ENCODE results near the gene CPA4.
"Not testable (repeated sequence)": the region's sequence is repeated elsewhere in the genome, so short reads cannot be mapped to it uniquely, and the experiment has no call there.

The CPA4 gene

DNA sequence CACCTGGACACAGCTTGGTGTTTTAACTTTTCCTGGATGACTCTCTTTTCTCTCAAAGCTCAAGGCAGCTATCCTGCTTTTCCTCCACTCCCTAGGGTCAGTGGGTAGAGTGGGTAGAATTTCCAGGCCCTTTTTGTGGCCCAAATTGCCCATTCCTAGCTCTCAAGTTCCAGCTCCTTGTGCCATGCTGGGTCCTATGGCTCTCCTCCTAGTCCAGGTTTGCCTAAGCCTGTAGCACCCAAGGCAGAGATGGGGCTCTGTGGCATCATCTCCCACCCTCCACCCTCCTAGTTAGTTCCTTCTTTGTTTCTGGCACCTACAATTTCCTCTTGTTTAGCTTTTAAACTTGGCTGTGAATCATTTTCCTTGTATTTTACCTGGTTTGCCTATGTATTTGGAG lies 9.7 kb downstream of the CPA4 start:
- no peak for DNase-seq

DNA sequence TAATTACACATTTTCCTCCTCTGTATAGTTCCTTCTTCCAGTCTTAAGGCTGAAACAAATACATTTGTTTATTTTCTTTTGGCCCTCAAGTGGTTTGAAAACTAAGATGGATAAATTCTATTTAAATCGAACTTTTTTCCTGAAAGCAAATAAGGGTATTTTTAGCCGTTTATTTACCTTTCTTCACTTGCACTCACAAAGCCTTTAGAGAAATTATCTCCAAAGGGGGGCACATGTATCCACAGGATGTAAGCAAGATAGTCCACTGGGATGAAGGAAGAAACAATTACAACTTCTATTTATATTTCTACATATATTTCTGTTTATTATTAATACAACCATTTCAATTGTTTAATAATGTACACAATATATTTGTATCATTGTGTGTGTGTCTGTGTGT lies 10.2 kb downstream of the CPA4 start:
- no peak for DNase-seq

DNA sequence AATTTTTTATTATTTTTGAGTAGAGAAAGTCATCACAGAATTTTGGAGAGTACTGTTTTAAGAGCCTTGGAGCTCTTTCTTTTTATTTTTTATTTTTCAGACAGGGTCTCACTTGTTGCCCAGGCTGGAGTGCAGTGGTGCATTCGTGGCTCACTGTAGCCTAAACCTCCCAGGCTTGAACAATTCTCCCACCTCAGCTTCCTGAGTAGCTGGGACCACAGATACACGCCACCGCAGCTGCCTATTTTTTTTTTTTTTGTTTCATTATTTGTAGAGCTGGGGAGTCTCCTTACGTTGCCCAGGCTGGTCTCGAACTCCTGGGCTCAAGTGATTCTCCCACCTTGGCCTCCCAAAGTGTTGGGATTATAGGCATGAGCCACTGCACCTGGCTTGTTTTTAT lies 10.6 kb downstream of the CPA4 start:
- DNase-seq: no peak

DNA sequence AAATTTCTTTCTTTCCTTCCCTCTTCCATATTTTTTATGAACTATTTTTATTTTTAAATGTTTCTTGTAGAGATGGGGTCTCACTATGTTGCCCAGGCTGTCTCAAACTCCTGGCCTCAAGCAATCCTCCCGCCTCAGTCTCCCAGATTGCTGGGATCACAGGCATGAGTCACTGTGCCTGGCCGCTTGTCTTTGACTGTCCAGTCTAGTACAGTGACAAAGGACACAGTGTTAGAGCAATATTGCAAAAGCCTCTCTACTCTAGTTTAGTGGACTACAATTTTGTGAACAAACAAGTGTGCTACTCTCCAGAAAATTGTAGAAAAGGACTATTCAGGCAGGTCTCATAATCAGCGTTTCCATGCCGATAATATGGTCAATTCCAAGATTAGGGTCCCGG lies 11.0 kb downstream of the CPA4 start:
- no peak for DNase-seq

DNA sequence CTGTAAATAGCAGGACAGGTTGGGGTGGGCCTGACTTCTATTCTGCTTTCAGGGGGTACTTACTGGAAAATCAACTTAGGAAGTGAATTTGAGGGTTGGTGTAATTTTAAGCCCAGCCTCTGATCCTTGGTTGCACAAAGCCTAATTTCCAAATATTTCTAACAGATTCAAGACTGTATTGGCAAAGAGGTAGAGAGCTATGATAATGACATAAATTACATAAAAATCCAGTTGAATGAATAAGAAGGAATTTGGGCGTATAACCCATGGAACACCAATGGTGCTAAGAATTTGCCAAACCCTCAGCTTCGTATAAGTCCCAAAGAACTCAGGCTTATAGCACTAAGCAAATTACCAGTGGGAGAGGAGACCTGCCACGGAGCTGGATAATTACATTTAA lies 11.9 kb downstream of the CPA4 start:
- DNase-seq: no peak

DNA sequence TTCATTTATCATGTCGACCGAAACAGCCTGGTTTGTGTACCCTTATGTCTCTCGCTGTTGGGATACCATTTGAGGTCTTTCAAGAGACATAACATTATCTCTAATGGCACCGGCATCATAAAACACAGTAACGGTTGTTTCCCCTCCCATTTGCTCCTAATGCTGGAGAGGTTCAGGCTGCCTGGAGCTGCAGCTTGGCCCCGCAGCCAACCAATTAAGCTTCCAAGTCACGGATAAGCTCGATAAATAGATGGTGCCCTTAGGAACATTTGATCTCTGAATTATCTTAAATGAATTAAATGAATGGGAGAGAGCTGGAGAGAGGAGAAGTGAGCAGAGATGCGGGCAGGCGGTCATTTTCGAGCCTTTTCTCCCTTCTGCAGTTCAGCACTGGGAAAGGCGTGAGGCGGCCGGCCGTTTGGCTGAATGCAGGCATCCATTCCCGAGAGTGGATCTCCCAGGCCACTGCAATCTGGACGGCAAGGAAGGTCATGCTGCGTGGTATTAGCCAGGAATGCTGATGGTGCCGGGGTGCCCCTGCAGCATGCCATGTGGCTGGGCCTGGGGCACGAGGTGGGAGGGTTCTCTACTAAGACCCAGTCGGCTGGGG lies 12.6 kb downstream of the CPA4 start:
- no peak for DNase-seq

DNA sequence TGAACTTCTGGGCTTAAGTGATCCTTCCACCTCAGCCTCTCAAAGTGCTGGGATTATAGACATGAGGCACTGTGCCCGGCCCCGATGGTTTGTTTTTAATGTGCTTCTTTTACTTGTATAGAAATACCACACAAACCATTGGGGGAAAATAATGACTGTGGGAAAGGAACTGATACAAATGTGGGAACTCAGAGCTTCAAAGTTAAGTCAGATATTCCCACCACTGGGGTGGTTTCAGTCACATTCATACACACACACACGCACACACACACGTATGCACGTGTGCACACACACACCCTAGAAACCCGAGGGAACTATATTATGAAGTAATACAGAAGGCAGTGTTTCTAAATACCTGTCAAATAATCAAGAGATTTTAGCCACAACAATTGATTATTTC lies 17.0 kb downstream of the CPA4 start:
- no peak for DNase-seq

DNA sequence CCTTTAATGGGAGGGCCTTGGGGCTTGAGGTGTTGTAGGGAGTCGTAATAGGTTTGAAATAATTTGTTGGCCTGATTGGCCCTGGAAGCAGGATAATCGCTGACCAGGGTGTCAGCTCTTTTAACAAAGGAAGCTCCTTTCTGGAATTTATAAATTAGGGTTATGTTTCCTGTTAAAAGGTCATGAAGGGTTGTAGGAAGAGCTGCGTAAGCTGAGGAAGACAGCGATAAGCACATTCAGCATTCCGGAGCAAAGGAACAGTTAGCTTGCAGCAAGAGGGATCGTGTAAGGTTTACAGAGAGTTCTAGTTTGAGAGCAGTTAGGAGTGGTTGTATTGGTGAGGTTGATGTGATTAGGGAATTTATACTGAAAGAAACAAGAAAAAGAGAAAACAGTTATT lies 21.3 kb downstream of the CPA4 start:
- DNase-seq: no peak

DNA sequence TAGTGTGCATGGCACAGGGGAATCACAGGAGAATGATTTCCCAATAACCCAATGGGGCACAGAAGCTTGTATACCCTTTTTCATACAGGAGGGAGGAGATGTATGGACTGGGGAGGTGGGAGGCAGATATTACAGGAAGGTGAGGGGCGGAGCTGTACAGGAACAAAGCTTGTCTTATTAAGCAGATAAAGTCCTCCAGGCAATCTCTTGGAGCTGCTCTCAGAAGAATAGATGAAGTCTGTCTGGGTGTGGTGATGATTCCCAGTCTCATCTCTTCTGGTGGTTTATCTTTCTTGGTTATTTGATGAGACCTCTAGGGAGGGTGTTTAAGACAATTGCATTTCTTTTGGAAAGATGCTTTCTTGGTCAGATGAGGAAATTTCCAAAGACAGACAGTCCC lies 26.6 kb downstream of the CPA4 start:
- no peak for DNase-seq

DNA sequence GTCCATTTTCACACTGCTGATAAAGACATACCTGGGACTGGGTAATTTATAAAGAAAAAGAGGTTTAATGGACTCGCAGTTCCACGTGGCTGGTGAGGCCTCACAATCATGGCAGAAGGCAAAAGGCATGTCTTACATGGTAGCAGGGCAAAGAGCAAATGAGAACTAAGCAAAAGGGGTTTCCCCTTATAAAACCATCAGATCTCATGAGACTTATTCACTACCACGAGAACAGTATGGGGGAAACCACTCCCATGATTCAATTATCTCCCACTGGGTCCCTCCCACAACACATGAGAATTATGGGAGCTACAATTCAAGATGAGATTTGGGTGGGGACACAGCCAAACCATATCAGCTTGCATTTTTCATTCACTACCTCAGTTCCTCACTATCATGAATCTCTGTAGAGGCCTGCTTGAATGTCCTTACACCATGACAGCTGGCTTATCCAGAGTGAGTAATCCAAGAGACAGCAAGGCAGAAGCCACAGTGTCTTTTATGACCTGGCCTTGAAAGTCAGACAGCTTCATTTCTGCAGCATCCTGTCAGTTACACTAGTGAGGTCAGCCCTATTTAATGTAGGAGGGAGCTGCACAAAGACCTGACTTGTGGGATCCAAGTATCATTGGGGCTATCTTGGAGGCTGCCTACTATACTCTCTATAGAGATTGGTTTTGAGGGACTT lies 28.7 kb downstream of the CPA4 start:
- DNase-seq: not testable (repeated sequence)

DNA sequence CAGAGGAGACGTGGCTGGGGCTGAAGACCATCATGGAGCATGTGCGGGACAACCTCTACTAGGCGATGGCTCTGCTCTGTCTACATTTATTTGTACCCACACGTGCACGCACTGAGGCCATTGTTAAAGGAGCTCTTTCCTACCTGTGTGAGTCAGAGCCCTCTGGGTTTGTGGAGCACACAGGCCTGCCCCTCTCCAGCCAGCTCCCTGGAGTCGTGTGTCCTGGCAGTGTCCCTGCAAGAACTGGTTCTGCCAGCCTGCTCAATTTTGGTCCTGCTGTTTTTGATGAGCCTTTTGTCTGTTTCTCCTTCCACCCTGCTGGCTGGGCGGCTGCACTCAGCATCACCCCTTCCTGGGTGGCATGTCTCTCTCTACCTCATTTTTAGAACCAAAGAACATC lies 29.7 kb downstream of the CPA4 start:
- DNase-seq: no peak

DNA sequence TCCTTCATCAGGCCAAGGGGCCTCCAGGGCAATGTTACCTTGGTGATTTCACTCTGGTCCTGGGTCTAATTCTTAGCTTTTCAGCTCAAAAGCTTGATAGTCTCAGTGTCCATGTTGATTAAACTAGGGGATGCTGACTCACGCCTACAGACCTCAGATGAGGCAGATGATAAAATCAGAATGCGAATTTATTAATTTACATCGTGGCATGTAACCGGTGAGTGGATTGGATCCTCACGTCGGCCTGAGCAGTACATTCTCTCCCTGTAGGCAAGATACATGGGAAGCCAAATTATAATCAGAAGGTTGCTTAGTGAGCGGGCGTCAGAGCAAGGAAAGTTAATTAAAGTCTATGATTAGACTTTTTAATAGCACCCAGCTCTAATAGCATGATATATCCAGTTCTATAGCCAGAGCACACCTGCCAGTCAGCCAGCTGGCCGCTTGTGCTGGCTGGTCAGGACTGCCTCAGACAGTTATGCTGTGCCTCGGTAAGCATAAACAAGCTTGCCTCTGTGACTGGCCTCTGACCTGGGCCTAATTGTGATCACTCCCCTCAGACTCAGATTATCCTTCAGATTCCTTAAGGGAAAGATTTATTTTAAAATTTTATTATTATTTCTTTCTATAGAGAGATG lies 31.5 kb downstream of the CPA4 start:
- no peak for DNase-seq

DNA sequence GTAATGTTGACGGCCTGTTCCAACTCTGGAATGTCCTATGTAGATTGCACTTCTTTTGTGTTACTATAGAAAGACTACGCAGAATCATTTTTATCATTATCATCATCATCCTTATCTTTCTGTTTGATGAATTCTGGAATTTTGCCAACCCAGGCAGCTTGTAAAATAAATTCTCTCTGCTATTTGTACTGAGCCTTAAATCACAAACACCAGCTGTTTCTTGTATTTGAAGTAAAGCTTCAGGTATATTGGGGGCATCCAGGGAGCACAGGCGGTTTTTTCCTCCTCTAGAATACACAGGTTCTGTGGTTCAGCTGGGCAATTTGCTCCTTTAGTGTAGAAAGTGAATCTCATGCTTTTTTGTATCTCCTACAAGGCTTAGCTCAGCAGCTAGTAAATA lies 36.7 kb downstream of the CPA4 start:
- DNase-seq: no peak

DNA sequence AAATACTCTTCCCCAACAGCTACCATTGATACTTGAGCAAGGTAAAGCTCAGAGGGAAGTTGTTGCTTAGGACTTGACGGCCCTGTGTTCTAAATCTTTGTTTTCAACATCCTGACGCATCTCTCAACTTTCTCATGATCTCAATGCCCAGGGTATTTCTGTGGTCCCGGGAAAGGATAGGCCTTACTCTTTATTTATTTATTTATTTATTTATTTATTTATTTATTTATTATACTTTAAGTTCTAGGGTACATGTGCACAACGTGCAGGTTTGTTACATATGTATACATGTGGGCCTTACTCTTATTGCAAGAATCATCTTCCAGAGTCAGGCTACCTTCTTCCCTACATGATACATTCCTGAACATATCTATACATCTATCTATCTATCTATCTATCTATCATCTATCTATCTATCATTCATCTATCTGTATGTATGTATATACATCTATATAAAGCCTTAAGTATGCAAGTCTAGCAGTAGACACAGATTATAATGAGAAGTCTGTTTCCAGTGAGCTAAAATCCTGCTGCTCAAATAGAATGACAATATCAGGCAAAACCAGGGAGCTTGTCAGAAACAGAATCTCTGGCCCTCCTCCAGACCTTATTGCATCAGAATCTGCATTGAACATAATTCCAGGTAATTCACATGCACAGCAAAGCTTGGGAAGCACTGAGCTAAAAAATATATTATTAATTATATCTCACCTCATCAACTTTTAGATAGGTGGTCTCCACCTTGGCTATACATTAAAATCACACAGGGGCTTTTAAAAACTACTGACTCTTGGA lies 39.5 kb downstream of the CPA4 start:
- no peak for DNase-seq

DNA sequence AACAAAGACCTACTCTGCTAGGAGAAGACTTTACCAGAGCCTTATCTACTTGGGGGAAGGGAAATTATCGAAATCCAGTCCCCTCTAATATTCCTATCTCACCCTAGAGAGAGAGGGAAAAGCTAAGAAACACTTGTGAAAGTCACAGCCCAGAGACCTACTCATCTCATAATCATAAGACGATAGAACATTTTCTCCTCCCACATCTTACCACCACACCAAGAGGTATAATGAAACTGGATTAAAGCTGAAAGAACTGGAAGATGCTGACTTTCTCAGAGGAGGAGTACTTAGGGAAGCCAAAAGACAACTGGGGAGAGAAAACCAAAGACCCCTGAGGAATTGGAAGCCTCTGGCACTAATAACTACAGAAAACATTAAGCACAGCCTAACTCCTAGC lies 40.9 kb downstream of the CPA4 start:
- no peak for DNase-seq

DNA sequence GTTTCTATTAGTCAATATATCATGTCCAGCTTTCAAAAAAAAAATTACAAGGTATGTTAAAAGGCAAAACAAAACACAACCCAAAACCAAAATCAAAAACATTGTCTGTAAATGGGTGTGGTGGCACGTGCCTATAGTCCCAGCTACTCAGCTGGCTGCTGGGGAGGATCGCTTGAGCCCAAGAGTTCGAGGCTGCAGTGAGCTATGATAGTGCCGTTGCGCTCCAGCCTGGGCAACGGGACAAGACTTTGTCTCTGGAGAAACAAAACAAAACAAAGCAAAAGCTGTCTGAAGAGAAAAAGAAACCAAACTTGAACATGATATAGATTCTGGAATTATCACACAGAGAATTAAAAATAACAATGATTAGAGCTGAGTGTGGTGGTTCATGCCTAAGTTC lies 41.3 kb downstream of the CPA4 start:
- DNase-seq: no peak

DNA sequence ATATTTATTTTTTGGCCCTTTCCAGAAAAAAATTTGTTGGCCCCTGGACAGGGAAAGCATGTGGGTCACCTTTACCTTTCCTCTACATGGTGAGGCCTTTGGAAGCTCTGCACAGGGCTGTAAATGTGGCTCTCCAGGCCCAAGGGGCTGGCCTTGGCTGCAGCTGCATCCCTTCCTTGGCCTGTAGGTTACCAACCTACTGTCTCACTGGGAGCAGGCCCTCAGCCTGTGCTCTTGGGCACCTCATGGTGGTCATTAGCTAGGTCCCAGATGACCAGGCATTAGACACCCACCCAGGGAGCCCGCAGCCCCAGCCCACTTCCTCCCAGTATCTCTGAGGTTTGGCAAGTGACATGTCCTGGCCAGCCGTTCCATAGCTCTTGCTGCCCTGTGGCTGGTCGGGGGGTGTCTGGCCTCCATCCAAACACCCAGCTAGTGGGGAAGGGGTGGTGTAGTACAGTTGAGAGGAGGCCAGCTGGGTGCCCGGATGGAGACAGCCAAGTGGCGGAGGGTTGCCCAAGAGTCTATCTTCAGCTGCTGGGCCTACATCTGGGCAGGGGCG lies 44.5 kb downstream of the CPA4 start:
- no peak for DNase-seq

DNA sequence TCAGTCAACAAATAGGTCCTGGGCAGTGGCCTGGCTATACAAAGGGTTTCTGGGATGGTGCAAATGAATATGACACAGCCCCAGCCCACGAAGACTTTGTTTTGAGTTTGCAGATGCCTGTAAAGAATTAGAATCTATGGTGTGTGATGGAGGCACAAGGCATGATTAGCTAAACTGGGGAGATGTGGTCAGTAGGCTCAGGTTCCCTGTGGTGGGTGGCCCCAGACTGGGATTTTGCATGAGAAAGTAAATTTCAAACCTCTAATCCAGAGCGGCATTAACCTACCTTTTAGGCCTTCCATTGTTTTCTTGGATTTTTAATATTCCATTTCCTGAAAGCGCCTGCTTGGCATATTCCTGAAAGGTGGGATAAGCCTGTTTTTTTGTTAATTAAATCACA lies 45.3 kb downstream of the CPA4 start:
- no peak for DNase-seq

DNA sequence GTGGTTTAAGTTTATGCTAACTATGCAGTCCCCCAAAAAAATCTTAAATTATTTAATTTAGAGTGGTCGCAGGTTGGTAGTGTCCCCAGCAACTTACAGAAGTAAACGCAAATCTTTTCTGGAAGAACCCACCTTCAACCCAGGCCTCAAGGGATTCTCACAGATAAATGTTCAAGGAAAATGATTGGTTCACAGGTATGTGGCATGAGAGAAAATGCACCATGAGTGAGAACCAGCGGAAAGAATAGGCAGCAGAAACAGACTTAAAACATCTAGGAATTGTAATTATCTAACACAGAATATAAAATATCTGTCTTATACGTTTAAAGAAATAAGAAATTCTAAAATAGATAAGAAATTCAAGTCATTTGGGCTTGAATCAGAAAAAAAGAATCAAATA lies 48.9 kb downstream of the CPA4 start:
- no peak for DNase-seq

DNA sequence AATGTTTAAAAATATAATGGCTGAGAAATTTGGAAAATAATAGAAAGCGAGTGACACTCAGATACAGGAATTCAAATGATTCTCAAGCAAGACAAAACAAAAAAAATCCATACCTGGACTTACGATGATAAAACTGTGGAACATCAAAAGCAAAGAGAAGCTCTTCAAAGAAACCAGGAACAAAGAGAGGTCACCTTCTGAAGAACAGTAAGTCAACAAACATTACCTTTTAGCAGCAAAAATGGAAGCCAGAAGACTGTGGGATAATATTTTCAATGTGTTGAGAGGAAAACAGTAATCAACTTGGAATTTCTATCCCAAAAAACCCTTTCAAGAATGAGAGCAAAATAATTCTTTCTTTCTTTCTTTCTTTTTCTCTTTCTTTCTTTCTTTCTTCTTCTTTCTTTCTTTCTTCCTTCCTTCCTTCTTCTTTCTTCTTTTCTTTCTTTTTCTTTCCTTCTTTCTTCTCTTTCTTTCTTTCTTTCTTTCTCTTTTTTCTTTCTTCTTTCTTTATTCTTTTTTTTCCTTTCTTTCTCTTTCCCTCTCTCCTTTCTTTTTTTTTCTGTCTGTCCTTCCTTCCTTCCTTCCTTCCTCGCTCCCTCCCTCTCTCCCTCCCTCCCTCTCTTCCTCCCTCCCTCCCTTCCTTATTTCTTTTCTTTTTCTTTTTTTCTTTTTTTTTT lies 49.9 kb downstream of the CPA4 start:
- no peak for DNase-seq

DNA sequence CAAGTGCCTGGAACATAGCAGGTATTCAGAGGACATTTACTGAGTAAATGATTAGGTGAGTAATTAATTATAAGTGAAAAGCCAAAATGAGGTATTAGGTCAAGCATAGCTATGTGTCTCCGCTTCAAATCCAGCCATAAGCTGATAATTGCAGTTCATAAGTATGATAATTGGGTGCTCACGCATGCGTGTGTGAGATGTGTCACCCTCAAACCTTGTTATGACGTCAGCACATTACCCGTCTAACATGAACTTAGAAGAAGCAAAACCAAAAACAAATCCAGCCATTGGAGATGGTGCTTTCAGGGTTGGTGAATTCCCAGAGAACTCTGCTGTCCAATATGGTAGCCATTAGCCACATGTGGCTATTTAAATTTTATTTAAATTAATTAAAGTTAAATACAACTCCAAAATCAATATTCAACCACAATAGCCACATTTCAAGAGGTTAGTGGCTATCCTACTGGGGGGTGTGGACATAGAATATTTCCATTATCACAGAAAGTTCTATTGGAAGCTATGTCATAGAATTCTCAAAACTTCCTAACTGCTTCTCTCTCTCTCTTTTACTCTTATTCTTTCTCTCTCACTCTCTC lies 51.4 kb downstream of the CPA4 start, which contains the start of gene CPA5:
Gene CPA5, plus strand, starts transcription at position 546 of the 596 bp plus-strand sequence. CDS start 1,670 bp downstream, outside the sequence.
- DNase-seq: no peak

DNA sequence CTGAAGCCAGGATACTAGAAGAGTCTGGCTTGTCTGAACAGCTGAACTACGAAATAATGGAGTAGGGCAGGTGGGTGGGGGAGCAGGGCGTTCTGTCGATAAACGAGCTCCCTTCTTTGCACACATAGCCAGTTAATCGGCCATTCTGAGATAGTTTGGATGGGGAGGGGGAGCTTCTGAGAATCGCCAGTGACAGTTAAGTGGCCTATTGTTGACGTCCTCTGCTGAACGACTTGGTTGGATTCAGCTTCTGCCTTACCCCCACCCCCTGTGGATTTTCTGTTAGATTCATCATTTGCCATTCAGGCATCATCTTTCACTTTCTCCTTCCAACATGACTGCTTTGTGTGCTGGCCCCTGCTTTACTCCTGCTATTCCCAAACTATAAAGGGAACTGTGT lies 52.2 kb downstream of the CPA4 start:
- DNase-seq: no peak

Data from effector CD8-positive, alpha-beta T cell (primary cell).